ENCODE results near the gene UBE2O.

Gene UBE2O

GRCh38 chr17:76385892-76386786 lies 66.8 kb downstream of the UBE2O start:
- peak; percentile 49 to 86 for DNase-seq

GRCh38 chr17:76384987-76385891 lies 67.7 kb downstream of the UBE2O start:
- peak in 1 of 2 experiments; percentile 59 for DNase-seq

- peak in 1 of 2 experiments; percentile 85 for DNase-seq
These were observed 68.5 kb downstream of the UBE2O start, which contains the start of gene SPHK1 for GRCh38 chr17:76384222-76384986. SPHK1 (plus strand) TSS chr17:76384609; CDS start chr17:76385645, 1,036 bp downstream.

- DNase-seq = peak in 1 of 2 experiments; percentile 63
These were observed 69.3 kb downstream of the UBE2O start for GRCh38 chr17:76383546-76384221.

GRCh38 chr17:76382803-76383545 lies 70.0 kb downstream of the UBE2O start:
- peak in 1 of 2 experiments; percentile 63 for DNase-seq

GRCh38 chr17:76382351-76382802 lies 70.6 kb downstream of the UBE2O start:
- DNase-seq = no peak

- DNase-seq = no peak
These were observed 71.2 kb downstream of the UBE2O start for GRCh38 chr17:76381633-76382350.

GRCh38 chr17:76379646-76380376 lies 73.1 kb downstream of the UBE2O start:
- no peak for DNase-seq

GRCh38 chr17:76379275-76379641 lies 73.7 kb downstream of the UBE2O start:
- no peak for DNase-seq

- no peak for DNase-seq
These were observed 74.2 kb downstream of the UBE2O start for GRCh38 chr17:76378548-76379274.

- DNase-seq = no peak
These were observed 76.4 kb downstream of the UBE2O start for GRCh38 chr17:76376318-76377133.

GRCh38 chr17:76371656-76372628 lies 81.0 kb downstream of the UBE2O start:
- no peak for DNase-seq

- no peak for DNase-seq
These were observed 82.5 kb downstream of the UBE2O start for GRCh38 chr17:76370261-76370993.

- no peak for DNase-seq
These were observed 83.1 kb downstream of the UBE2O start for GRCh38 chr17:76369804-76370203.

GRCh38 chr17:76369379-76369778 lies 83.6 kb downstream of the UBE2O start:
- DNase-seq = no peak

- no peak for DNase-seq
These were observed 84.4 kb downstream of the UBE2O start for GRCh38 chr17:76368545-76368944.
